Uterus (tissue), 4 donors: Measurements from ENCODE around the gene PHF3. TPM values are rescaled to one million over a fixed set of nuclear protein-coding genes. Genes with fewer than 3 reads are reported as not detected.
"Not testable (repeated sequence)": the region's sequence is repeated elsewhere in the genome, so short reads cannot be mapped to it uniquely, and the experiment has no call there.

Experiments
- DNase-seq, 2 donors: peaks; one replicate each; pipeline ENCODE4 v3.0.0-alpha.2; 2019 to 2020
- H3K27ac ChIP-seq, 2 donors: fragments of 200-600 bp; sonication (generic); 1 replicate in 1 of 2; 2 replicates in 1 of 2; pipeline ENCODE4 v1.5.1; 2016 to 2018
- H3K27me3 ChIP-seq, 2 donors: fragments of 200-600 bp; sonication (generic); one replicate each; pipeline ENCODE4 v1.5.1; 2018 to 2019; ENCODE audit warnings: control low read depth in 1 of 2
- H3K36me3 ChIP-seq, 2 donors: fragments of 200-600 bp; sonication (generic); one replicate each; pipeline ENCODE4 v1.5.1; 2019; ENCODE audit warnings: control low read depth in 1 of 2
- H3K4me1 ChIP-seq, 2 donors: fragments of 200-600 bp; sonication (generic); one replicate each; pipeline ENCODE4 v1.5.1; 2018 to 2019; ENCODE audit warnings: control low read depth in 1 of 2
- H3K4me3 ChIP-seq, 2 donors: fragments of 200-600 bp; sonication (generic); 1 replicate in 1 of 2; 2 replicates in 1 of 2; pipeline ENCODE4 v1.5.1; 2018 to 2019; ENCODE audit warnings: mild to moderate bottlenecking in 1 of 2
- H3K9me3 ChIP-seq, 2 donors: fragments of 200-600 bp; sonication (generic); one replicate each; pipeline ENCODE4 v1.5.1; 2019; ENCODE audit warnings: control low read depth in 1 of 2
- POLR2A ChIP-seq, 2 donors: fragments of 450-650 bp; IDR thresholded peaks; one replicate each; pipeline ENCODE4 v1.6.1; 2016; ENCODE audit warnings: antibody characterized with exemption in 2 of 2, mild to moderate bottlenecking in 1 of 2, moderate library complexity in 1 of 2
- intact Hi-C: fragments of 100-400 bp; cut with DNase I; formaldehyde crosslinking; loops from one replicate; pipeline ENCODE4 v1.15.1; 2023; ENCODE audit warnings: low total_unique reads
- total RNA-seq, 4 donors: library from RNA; depleted of rRNA in 3 of 4; stranded (reverse); fragments of >200 nt in 3 of 4; gene quantifications; one replicate each; pipeline versions ENCODE4 v1.1.0 to v1.2.4, GENCODE V29; 2014 to 2023
- TF ChIP-seq, protein P1 (sequence below), 4 experiments: fragments of 200-600 bp in 2 of 4; fragments of 450-650 bp in 2 of 4; sonication (generic) in 2 of 4; IDR thresholded peaks; one replicate each; pipeline ENCODE4 v1.5.1; 2016 to 2019; ENCODE audit warnings: antibody characterized with exemption in 4 of 4, mild to moderate bottlenecking in 2 of 4, moderate library complexity in 1 of 4
- donor health status: DM: yes; HTN: yes; CAD: no.

PHF3 gene
- total RNA-seq, 4 donors from 2014 or later: 65.8 to 144 (median 117) TPM

GRCh38 chr6:63730311-63730710 lies 94.7 kb downstream of the PHF3 start:
- DNase-seq: no peak
- intact Hi-C loops: no loop called here
- TF ChIP-seq POLR2A (IDR thresholded peaks at IDR 0.05): no peak
- TF ChIP-seq, protein P1, sequence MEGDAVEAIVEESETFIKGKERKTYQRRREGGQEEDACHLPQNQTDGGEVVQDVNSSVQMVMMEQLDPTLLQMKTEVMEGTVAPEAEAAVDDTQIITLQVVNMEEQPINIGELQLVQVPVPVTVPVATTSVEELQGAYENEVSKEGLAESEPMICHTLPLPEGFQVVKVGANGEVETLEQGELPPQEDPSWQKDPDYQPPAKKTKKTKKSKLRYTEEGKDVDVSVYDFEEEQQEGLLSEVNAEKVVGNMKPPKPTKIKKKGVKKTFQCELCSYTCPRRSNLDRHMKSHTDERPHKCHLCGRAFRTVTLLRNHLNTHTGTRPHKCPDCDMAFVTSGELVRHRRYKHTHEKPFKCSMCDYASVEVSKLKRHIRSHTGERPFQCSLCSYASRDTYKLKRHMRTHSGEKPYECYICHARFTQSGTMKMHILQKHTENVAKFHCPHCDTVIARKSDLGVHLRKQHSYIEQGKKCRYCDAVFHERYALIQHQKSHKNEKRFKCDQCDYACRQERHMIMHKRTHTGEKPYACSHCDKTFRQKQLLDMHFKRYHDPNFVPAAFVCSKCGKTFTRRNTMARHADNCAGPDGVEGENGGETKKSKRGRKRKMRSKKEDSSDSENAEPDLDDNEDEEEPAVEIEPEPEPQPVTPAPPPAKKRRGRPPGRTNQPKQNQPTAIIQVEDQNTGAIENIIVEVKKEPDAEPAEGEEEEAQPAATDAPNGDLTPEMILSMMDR (IDR thresholded peaks at IDR 0.05): no peak
- Histone ChIP-seq H3K27ac (no peak overlapping the region), H3K36me3 (no peaks in the 10 kb centered on the region), H3K9me3 (no peaks in the 10 kb centered on the region), H3K27me3 (no peaks in the 10 kb centered on the region), H3K4me1 (no peaks in the 10 kb centered on the region), H3K4me3 (no peak overlapping the region)

GRCh38 chr6:63731930-63732329 lies 96.3 kb downstream of the PHF3 start:
- H3K27ac ChIP-seq: no peak overlapping the region
- DNase-seq: no peak
- no peak for TF ChIP-seq POLR2A (IDR thresholded peaks at IDR 0.05)
- TF ChIP-seq, protein P1 (IDR thresholded peaks at IDR 0.05): no peak
- no peaks in the 10 kb centered on the region for H3K9me3 ChIP-seq
- no peak overlapping the region for H3K4me3 ChIP-seq
- intact Hi-C loops: no loop called here
- H3K27me3 ChIP-seq: no peaks in the 10 kb centered on the region
- H3K4me1 ChIP-seq: no peaks in the 10 kb centered on the region
- H3K36me3 ChIP-seq: no peaks in the 10 kb centered on the region

DNA sequence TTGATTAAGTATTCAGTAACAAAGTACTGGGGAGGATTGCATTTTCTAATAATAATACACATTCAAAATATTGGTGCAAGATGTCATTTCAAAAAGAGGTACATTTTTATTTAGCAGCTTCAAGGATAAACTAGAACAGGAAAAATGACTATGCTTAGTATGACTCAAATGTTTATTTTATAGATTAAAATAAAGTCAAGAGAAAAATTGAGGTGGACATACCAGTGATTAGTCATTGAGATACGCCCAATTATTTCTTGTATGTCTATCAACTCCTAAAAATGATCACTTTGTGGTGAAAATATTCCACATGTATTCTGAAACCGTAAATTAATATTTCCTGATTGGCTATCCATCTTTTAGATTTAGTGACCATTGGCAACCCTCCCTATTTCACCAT lies 96.7 kb downstream of the PHF3 start:
- DNase-seq: no peak
- no peaks in the 10 kb centered on the region for H3K36me3 ChIP-seq
- H3K27me3 ChIP-seq: no peaks in the 10 kb centered on the region
- H3K4me1 ChIP-seq: no peaks in the 10 kb centered on the region
- H3K27ac ChIP-seq: no peak overlapping the region
- TF ChIP-seq, protein P1 (IDR thresholded peaks at IDR 0.05): no peak
- no peak for TF ChIP-seq POLR2A (IDR thresholded peaks at IDR 0.05)
- H3K4me3 ChIP-seq: no peak overlapping the region
- H3K9me3 ChIP-seq: no peaks in the 10 kb centered on the region
- intact Hi-C loops: no loop called here

GRCh38 chr6:63734923-63735322 lies 99.3 kb downstream of the PHF3 start:
- Histone ChIP-seq H3K9me3 (no peaks in the 10 kb centered on the region), H3K4me3 (no peak overlapping the region), H3K4me1 (no peaks in the 10 kb centered on the region), H3K27ac (no peak overlapping the region), H3K27me3 (no peaks in the 10 kb centered on the region), H3K36me3 (no peaks in the 10 kb centered on the region)
- DNase-seq: no peak
- intact Hi-C loops: no loop called here
- TF ChIP-seq POLR2A (IDR thresholded peaks at IDR 0.05): no peak
- TF ChIP-seq, protein P1 (IDR thresholded peaks at IDR 0.05): no peak

DNA sequence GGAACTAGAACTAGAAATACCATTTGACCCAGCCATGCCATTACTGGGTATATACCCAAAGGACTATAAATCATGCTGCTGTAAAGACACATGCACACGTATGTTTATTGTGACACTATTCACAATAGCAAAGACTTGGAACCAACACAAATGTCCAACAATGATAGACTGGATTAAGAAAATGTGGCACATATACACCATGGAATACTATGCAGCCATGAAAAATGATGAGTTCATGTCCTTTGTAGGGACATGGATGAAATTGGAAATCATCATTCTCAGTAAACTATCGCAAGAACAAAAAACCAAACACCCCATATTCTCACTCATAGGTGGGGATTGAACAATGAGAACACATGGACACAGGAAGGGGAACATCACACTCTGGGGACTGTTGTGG lies 102.6 kb downstream of the PHF3 start:
- H3K9me3 ChIP-seq, intact Hi-C loops: not testable (repeated sequence)

DNA sequence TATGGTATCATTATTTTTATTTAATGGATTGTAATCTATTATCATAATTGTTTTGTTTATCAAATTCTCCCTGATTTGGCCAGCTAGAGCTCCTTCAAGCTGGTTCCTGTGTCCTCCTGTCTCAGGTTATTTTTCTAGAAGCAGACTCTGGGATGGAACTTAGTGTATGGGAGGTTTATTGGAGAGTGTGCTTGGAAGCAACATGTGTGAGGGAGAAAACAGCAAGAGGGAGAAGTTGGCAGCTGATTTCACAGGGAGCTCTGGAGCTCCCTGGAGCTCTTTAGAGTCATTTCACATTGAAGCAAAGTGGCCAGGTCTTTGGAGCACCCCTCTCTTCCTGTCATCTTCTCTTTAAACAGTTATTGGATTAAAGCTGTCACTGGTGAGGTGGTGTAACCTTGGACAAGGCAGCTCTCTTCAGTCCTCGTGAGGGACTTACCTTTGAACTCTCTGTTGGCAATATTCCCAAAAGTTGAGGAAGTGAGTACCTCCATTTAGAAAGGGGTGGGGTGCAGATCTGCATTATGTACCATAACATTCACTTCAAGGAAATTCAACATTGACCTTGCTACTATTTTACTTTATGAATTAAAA lies 103.6 kb downstream of the PHF3 start:
- Histone ChIP-seq H3K27ac (no peak overlapping the region), H3K27me3 (no peaks in the 10 kb centered on the region), H3K36me3 (no peaks in the 10 kb centered on the region), H3K4me1 (no peaks in the 10 kb centered on the region), H3K4me3 (no peak overlapping the region), H3K9me3 (no peaks in the 10 kb centered on the region)
- intact Hi-C loops: no loop called here
- no peak for DNase-seq
- TF ChIP-seq, protein P1 (IDR thresholded peaks at IDR 0.05): no peak
- no peak for TF ChIP-seq POLR2A (IDR thresholded peaks at IDR 0.05)

More for the DNA sequence above, 102.6 kb downstream of the PHF3 start:
- DNase-seq, H3K27ac ChIP-seq, H3K4me3 ChIP-seq, H3K36me3 ChIP-seq, H3K27me3 ChIP-seq, H3K4me1 ChIP-seq: not testable (repeated sequence)
